ENCODE measurements around the gene LTBP1. TPM values are rescaled to one million over a fixed set of nuclear protein-coding genes. Genes with fewer than 3 reads are reported as not detected.

LTBP1 gene
- total RNA-seq, 4 donors from 2014 or later: 8.7 to 18.7 (median 13.0) TPM

GRCh38 chr2:33040541-33040940, 93.8 kb downstream of the LTBP1 start:
- TF ChIP-seq EP300 (IDR thresholded peaks at IDR 0.05): no peak
- TF ChIP-seq CTCF (IDR thresholded peaks at IDR 0.05): no peak
- no peak for TF ChIP-seq POLR2AphosphoS5 (IDR thresholded peaks at IDR 0.05)
- TF ChIP-seq POLR2A (IDR thresholded peaks at IDR 0.05): no peak

GRCh38 chr2:33042265-33042664, 95.5 kb downstream of the LTBP1 start:
- Histone ChIP-seq H3K4me1 (peaks cover 12% of the 10 kb centered on the region), H3K4me3 (no peak overlapping the region), H3K27me3 (no peaks in the 10 kb centered on the region), H3K9me3 (peaks cover 3% of the 10 kb centered on the region), H3K27ac (no peak overlapping the region), H3K36me3 (no peaks in the 10 kb centered on the region)
- no peak for DNase-seq (ENCODE audit: low spot score in 2 of 2)
- TF ChIP-seq CTCF (IDR thresholded peaks at IDR 0.05) (no peak), POLR2A (IDR thresholded peaks at IDR 0.05) (no peak), POLR2AphosphoS5 (IDR thresholded peaks at IDR 0.05) (no peak), EP300 (IDR thresholded peaks at IDR 0.05) (no peak)
- WGBS: 60% methylated on average over 1 of the region's 1 CpG

More at GRCh38 chr2:33040541-33040940, 93.8 kb downstream of the LTBP1 start:
- DNase-seq (ENCODE audit: low spot score in 2 of 2): no peak
- Histone ChIP-seq H3K27ac (no peak overlapping the region), H3K27me3 (no peaks in the 10 kb centered on the region), H3K36me3 (no peaks in the 10 kb centered on the region), H3K4me1 (peaks cover 12% of the 10 kb centered on the region), H3K4me3 (no peak overlapping the region), H3K9me3 (peaks cover 3% of the 10 kb centered on the region)
- 89% methylated on average over 4 of the region's 4 CpGs for WGBS

GRCh38 chr2:33042819-33043218, 96.1 kb downstream of the LTBP1 start:
- Histone ChIP-seq H3K4me1 (peaks cover 10% of the 10 kb centered on the region), H3K4me3 (no peak overlapping the region), H3K27ac (no peak overlapping the region), H3K27me3 (no peaks in the 10 kb centered on the region), H3K9me3 (peaks cover 3% of the 10 kb centered on the region), H3K36me3 (no peaks in the 10 kb centered on the region)
- no peak for DNase-seq (ENCODE audit: low spot score in 2 of 2)
- WGBS: 41% methylated on average over 3 of the region's 3 CpGs
- TF ChIP-seq CTCF (IDR thresholded peaks at IDR 0.05) (no peak), POLR2A (IDR thresholded peaks at IDR 0.05) (no peak), EP300 (IDR thresholded peaks at IDR 0.05) (no peak), POLR2AphosphoS5 (IDR thresholded peaks at IDR 0.05) (no peak)

- Histone ChIP-seq H3K27me3 (no peaks in the 10 kb centered on the region), H3K4me3 (no peak overlapping the region), H3K9me3 (no peaks in the 10 kb centered on the region), H3K4me1 (peaks cover 4% of the 10 kb centered on the region), H3K36me3 (no peaks in the 10 kb centered on the region), H3K27ac (no peak overlapping the region)
- no peak for DNase-seq (ENCODE audit: low spot score in 2 of 2)
- 19% methylated on average over 2 of the region's 2 CpGs for WGBS
- TF ChIP-seq POLR2A (IDR thresholded peaks at IDR 0.05): no peak
- TF ChIP-seq POLR2AphosphoS5 (IDR thresholded peaks at IDR 0.05): no peak
- no peak for TF ChIP-seq CTCF (IDR thresholded peaks at IDR 0.05)
- no peak for TF ChIP-seq EP300 (IDR thresholded peaks at IDR 0.05)
Observed at GRCh38 chr2:33047939-33048338, 101.2 kb downstream of the LTBP1 start.

GRCh38 chr2:33051586-33052360, 105.0 kb downstream of the LTBP1 start:
- Histone ChIP-seq H3K9me3 (no peaks in the 10 kb centered on the region), H3K4me3 (no peak overlapping the region), H3K27me3 (no peaks in the 10 kb centered on the region), H3K36me3 (no peaks in the 10 kb centered on the region), H3K27ac (no peak overlapping the region), H3K4me1 (peaks cover 4% of the 10 kb centered on the region)
- TF ChIP-seq CTCF (IDR thresholded peaks at IDR 0.05) (no peak), POLR2AphosphoS5 (IDR thresholded peaks at IDR 0.05) (no peak), EP300 (IDR thresholded peaks at IDR 0.05) (no peak), POLR2A (IDR thresholded peaks at IDR 0.05) (no peak)
- DNase-seq (ENCODE audit: low spot score in 2 of 2): no peak
- 78% methylated on average over 7 of the region's 7 CpGs for WGBS

All from suprapubic skin (tissue), 4 donors.